SKM-1 treated with dmso at 0.1 percent for 144 hours (cell line): ENCODE data around the gene FANCI.

ENCODE experiments used
- DNase-seq: peaks from one replicate; lab custom pipeline; 2025; ENCODE audit not compliant: unreplicated experiment; lab: John Stamatoyannopoulos, UW

FANCI gene

GRCh38 chr15:89243691-89244573, at the start of gene FANCI:
Gene FANCI, plus strand, starts transcription at chr15:89243979. Its CDS starts 3,669 bp downstream, at chr15:89247648.
- peak; percentile 94 for DNase-seq

- DNase-seq = no peak
These were observed 49.2 kb upstream of the FANCI start for GRCh38 chr15:89194608-89195007.

GRCh38 chr15:89195836-89196235, 47.9 kb upstream of the FANCI start:
- DNase-seq = no peak

GRCh38 chr15:89196241-89196640, 47.5 kb upstream of the FANCI start:
- DNase-seq = no peak

GRCh38 chr15:89196994-89197393, 46.8 kb upstream of the FANCI start:
- no peak for DNase-seq

- DNase-seq = no peak
These were observed 46.2 kb upstream of the FANCI start for GRCh38 chr15:89197503-89197971.

- no peak for DNase-seq
These were observed 45.6 kb upstream of the FANCI start for GRCh38 chr15:89198196-89198595.

- DNase-seq = no peak
These were observed 44.8 kb upstream of the FANCI start for GRCh38 chr15:89198934-89199333.

GRCh38 chr15:89199746-89200145, 44.0 kb upstream of the FANCI start:
- DNase-seq = no peak

GRCh38 chr15:89200182-89200581, 43.6 kb upstream of the FANCI start:
- no peak for DNase-seq

GRCh38 chr15:89201465-89202005, 42.2 kb upstream of the FANCI start:
- no peak for DNase-seq

GRCh38 chr15:89203705-89204273, 40.0 kb upstream of the FANCI start:
- no peak for DNase-seq

- no peak for DNase-seq
These were observed 37.7 kb upstream of the FANCI start for GRCh38 chr15:89205991-89206585.

GRCh38 chr15:89206908-89207331, 36.9 kb upstream of the FANCI start:
- peak; percentile 47 for DNase-seq

- DNase-seq = no peak
These were observed 35.5 kb upstream of the FANCI start for GRCh38 chr15:89208256-89208655.

- no peak for DNase-seq
These were observed 34.7 kb upstream of the FANCI start for GRCh38 chr15:89209057-89209456.

- peak; percentile 11 for DNase-seq
These were observed 32.1 kb upstream of the FANCI start for GRCh38 chr15:89211678-89212170.

- no peak for DNase-seq
These were observed 28.2 kb upstream of the FANCI start for GRCh38 chr15:89215627-89216026.

- DNase-seq = no peak
These were observed 26.7 kb upstream of the FANCI start for GRCh38 chr15:89217031-89217430.

- no peak for DNase-seq
These were observed 25.9 kb upstream of the FANCI start for GRCh38 chr15:89217686-89218376.

GRCh38 chr15:89218531-89218930, 25.2 kb upstream of the FANCI start:
- no peak for DNase-seq
